GM12873 (cell line): Measurements from ENCODE around the gene SLC51A.

Source experiments
- CTCF ChIP-seq: IDR thresholded peaks from 2 replicates; pipeline ENCODE4 v1.5.1; 2012; ENCODE audit warnings: low read depth, mild to moderate bottlenecking, moderate library complexity, low read length, control low read depth; ENCODE audit not compliant: insufficient read depth; ENCODE audit errors: missing control alignments

Gene SLC51A

GRCh38 chr3:196281962-196282361 is 65.6 kb downstream of the SLC51A start:
- no peak for TF ChIP-seq CTCF
